CD4-positive, alpha-beta T cell treated with Interleukin-17A for 4 hours (primary cell): Measurements from ENCODE around the gene TMA7B.

Experiments
- DNase-seq: peaks from one replicate; pipeline ENCODE4 v3.0.0-alpha.2; 2020; ENCODE audit warnings: mixed read lengths

The TMA7B gene

GRCh38 chr22:40004836-40005235 lies 44.6 kb downstream of the TMA7B start:
- DNase-seq, result no peak

GRCh38 chr22:40006641-40007040 lies 46.4 kb downstream of the TMA7B start:
- DNase-seq, result no peak

- DNase-seq, result no peak
Observed at GRCh38 chr22:40007853-40008710, 47.9 kb downstream of the TMA7B start.

GRCh38 chr22:40008726-40009291 lies 48.6 kb downstream of the TMA7B start:
- no peak for DNase-seq

GRCh38 chr22:40009292-40009774 lies 49.1 kb downstream of the TMA7B start:
- no peak for DNase-seq

GRCh38 chr22:40009951-40010671 lies 49.9 kb downstream of the TMA7B start:
- peak; percentile 63 for DNase-seq

- DNase-seq, result no peak
Observed at GRCh38 chr22:40010746-40011145, 50.5 kb downstream of the TMA7B start.
